Measurements from ENCODE around the gene GDPD3. TPM values are rescaled to one million over a fixed set of nuclear protein-coding genes. Genes with fewer than 3 reads are reported as not detected.

GDPD3 gene
- total and polyA plus RNA-seq, 2 of the 13 experiments (the other 11 are each of a cell fraction or from before 2014, with no cell fraction given): 18.7 to 20.6 TPM

DNA sequence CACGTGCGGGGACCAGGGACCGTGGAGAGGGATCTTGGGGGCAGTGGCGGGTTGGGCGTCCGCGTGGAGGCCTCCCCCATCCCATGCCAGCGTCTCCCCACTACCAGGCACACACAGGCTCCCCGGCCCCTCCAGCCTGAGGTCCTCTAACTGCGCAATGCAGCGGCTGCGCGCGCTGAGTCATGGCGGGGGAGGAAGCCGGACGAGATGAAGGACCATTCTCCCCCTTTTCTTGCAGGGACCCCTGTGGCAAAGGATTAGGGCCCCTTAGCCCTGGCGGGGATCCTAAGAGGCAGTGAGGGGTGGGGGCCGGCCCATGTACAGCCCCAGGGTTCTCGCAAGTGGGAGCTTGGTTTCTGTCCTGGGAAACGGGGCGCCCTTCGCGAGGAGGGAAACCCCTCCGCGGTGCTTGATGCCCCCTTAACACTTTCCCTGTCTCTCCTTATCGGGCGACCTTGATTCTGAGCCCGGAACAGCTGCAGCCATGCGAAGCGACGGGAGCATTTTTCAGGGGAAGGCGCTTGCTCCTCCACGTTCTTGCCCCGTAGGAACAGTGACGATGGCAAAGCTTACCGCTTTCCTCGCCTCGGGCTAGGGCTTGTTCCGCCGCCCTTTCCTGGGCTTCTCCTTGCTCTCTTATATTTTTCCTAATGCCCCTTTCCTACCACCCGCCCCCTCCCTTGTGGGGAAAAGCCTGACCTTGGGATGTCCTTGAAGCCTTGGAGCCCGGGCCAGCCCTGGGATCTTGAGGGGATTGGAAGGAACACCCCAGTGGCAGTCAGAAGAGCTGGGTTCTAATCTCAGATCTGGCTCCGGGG is 47.2 kb downstream of the GDPD3 start (continued):
- TF ChIP-seq, protein P1, sequence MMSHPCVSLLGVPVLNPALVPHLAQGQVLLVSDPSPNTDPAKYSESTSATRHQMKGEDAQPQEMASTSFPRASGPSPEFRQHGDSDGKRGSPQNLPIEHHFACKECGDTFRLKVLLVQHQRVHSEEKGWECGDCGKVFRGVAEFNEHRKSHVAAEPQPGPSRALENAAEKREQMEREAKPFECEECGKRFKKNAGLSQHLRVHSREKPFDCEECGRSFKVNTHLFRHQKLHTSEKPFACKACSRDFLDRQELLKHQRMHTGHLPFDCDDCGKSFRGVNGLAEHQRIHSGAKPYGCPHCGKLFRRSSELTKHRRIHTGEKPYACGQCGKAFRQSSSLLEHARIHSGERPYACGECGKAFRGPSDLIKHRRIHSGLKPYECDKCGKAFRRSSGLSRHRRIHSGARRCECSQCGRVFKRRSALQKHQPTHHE (CRISPR knock-in tag; IDR thresholded peaks at IDR 0.05; ENCODE audit: borderline replicate concordance): 0 out of 2 replicates have a peak, but pooled peaks have one; percentile 0
- TF ChIP-seq ZNF431 (CRISPR knock-in tag; IDR thresholded peaks at IDR 0.05; ENCODE audit: borderline replicate concordance, low read depth) (no peak), NFYC (CRISPR knock-in tag; IDR thresholded peaks at IDR 0.05) (no peak), CAMTA2 (CRISPR knock-in tag; IDR thresholded peaks at IDR 0.05; ENCODE audit: borderline replicate concordance) (no peak; the same call in 1 of the 2 replicates), REPIN1 (CRISPR knock-in tag; IDR thresholded peaks at IDR 0.05; ENCODE audit: borderline replicate concordance, low read depth) (peak; percentile 31; the same call in 1 of the 2 replicates), ZNF235 (CRISPR knock-in tag; IDR thresholded peaks at IDR 0.05; ENCODE audit: borderline replicate concordance) (no peak; the same call in 1 of the 2 replicates), YEATS4 (CRISPR knock-in tag; IDR thresholded peaks at IDR 0.05; ENCODE audit: borderline replicate concordance) (no peak), ZNF878 (CRISPR knock-in tag; IDR thresholded peaks at IDR 0.05) (peak; percentile 81; the same call in 1 of the 2 replicates), TOE1 (CRISPR knock-in tag; IDR thresholded peaks at IDR 0.05) (no peak), NFIC (IDR thresholded peaks at IDR 0.05; ENCODE audit: low read length) (no peak; the same call in 1 of the 2 replicates), NAIF1 (CRISPR knock-in tag; IDR thresholded peaks at IDR 0.05; ENCODE audit: borderline replicate concordance) (no peak), ZNF615 (CRISPR knock-in tag; IDR thresholded peaks at IDR 0.05; ENCODE audit: borderline replicate concordance) (no peak), MAZ (IDR thresholded peaks at IDR 0.05; ENCODE audit: borderline replicate concordance, low read depth, low read length) (no peak), MAZ (CRISPR knock-in tag; IDR thresholded peaks at IDR 0.05; ENCODE audit: low read depth) (no peak), SUZ12 (IDR thresholded peaks at IDR 0.05; ENCODE audit: low read depth, low read length) (no peak), TCF7L2 (IDR thresholded peaks at IDR 0.05; ENCODE audit: low read depth, low read length) (no peak), ZNF3 (CRISPR knock-in tag; IDR thresholded peaks at IDR 0.05) (0 out of 2 replicates have a peak, but pooled peaks have one; percentile 3), ZNF879 (CRISPR knock-in tag; IDR thresholded peaks at IDR 0.05) (no peak), SIX1 (CRISPR knock-in tag; IDR thresholded peaks at IDR 0.05; ENCODE audit: borderline replicate concordance) (peak; percentile 20; the same call in 1 of the 2 replicates), SIN3B (IDR thresholded peaks at IDR 0.05; ENCODE audit: low read length) (no peak)
- TF ChIP-seq, protein P2, sequence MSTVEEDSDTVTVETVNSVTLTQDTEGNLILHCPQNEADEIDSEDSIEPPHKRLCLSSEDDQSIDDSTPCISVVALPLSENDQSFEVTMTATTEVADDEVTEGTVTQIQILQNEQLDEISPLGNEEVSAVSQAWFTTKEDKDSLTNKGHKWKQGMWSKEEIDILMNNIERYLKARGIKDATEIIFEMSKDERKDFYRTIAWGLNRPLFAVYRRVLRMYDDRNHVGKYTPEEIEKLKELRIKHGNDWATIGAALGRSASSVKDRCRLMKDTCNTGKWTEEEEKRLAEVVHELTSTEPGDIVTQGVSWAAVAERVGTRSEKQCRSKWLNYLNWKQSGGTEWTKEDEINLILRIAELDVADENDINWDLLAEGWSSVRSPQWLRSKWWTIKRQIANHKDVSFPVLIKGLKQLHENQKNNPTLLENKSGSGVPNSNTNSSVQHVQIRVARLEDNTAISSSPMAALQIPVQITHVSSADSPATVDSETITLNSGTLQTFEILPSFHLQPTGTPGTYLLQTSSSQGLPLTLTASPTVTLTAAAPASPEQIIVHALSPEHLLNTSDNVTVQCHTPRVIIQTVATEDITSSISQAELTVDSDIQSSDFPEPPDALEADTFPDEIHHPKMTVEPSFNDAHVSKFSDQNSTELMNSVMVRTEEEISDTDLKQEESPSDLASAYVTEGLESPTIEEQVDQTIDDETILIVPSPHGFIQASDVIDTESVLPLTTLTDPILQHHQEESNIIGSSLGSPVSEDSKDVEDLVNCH (CRISPR knock-in tag; IDR thresholded peaks at IDR 0.05): no peak
- TF ChIP-seq, protein P3, sequence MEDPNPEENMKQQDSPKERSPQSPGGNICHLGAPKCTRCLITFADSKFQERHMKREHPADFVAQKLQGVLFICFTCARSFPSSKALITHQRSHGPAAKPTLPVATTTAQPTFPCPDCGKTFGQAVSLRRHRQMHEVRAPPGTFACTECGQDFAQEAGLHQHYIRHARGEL (CRISPR knock-in tag; IDR thresholded peaks at IDR 0.05): no peak; the same call in 1 of the 2 replicates
- TF ChIP-seq, protein P4, sequence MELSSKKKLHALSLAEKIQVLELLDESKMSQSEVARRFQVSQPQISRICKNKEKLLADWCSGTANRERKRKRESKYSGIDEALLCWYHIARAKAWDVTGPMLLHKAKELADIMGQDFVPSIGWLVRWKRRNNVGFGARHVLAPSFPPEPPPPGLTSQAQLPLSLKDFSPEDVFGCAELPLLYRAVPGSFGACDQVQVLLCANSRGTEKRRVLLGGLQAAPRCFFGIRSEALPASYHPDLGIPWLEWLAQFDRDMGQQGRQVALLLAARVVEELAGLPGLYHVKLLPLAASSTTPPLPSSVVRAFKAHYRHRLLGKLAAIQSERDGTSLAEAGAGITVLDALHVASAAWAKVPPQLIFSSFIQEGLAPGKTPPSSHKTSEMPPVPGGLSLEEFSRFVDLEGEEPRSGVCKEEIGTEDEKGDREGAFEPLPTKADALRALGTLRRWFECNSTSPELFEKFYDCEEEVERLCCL (CRISPR knock-in tag; IDR thresholded peaks at IDR 0.05; ENCODE audit: borderline replicate concordance): no peak

Measured in HepG2 (cell line).